HEK293 (cell line): ENCODE results near the gene MBNL2.

Experiments
- CTCF ChIA-PET: fragments of 350-600 bp; formaldehyde crosslinking; extraction: SDS; loops from one replicate; lab custom pipeline; 2021; ENCODE audit warnings: antibody characterized with exemption; lab: Yijun Ruan, JAX
- POLR2A ChIA-PET: fragments of 300-600 bp; formaldehyde crosslinking; extraction: SDS; loops from one replicate; lab custom pipeline; 2020; ENCODE audit warnings: antibody characterized with exemption, inconsistent platforms; lab: Yijun Ruan, JAX
- H3K27ac ChIP-seq: fragments of 200-500 bp; sonication (Bioruptor generic); 2 replicates; pipeline ENCODE4 v1.5.1; 2014; ENCODE audit warnings: low read depth, low read length, control low read depth, inconsistent platforms; ENCODE audit errors: extremely low read depth
- H3K36me3 ChIP-seq, 2 experiments: fragments of 200-500 bp in 1 of 2; sonication (Bioruptor generic) in 1 of 2; 1 replicate in 1 of 2; 2 replicates in 1 of 2; pipeline ENCODE4 v1.5.1; 2014 to 2017; ENCODE audit warnings: inconsistent platforms in 2 of 2, low read length in 2 of 2; ENCODE audit not compliant: control insufficient read depth in 2 of 2, insufficient read depth in 1 of 2
- H3K4me1 ChIP-seq: fragments of 200-500 bp; sonication (Bioruptor generic); 2 replicates; pipeline ENCODE4 v1.5.1; 2014; ENCODE audit warnings: mild to moderate bottlenecking, low read length, inconsistent platforms; ENCODE audit not compliant: control insufficient read depth, insufficient read depth
- H3K4me3 ChIP-seq: 2 replicates; pipeline ENCODE4 v1.5.1; 2011; ENCODE audit warnings: low read depth, mild to moderate bottlenecking, control low read depth, low read length, moderate library complexity
- H3K9me3 ChIP-seq: fragments of 200-500 bp; sonication (Bioruptor generic); 2 replicates; pipeline ENCODE4 v1.5.1; 2014; ENCODE audit warnings: low read depth, low read length, inconsistent platforms; ENCODE audit not compliant: control insufficient read depth, insufficient read depth
- EGR2 ChIP-seq: fragments of 450-650 bp; formaldehyde crosslinking; IDR thresholded peaks from 2 replicates; pipeline ENCODE4 v1.5.1; 2016; ENCODE audit warnings: low read depth, missing biosample characterization, missing genetic modification characterization
- KLF1 ChIP-seq: fragments of 450-650 bp; formaldehyde crosslinking; IDR thresholded peaks from 2 replicates; pipeline ENCODE4 v1.5.1; 2016; ENCODE audit warnings: missing biosample characterization, missing genetic modification characterization
- WT1 ChIP-seq: fragments of 450-650 bp; formaldehyde crosslinking; IDR thresholded peaks from 2 replicates; pipeline ENCODE4 v1.5.1; 2016; ENCODE audit warnings: missing biosample characterization, missing genetic modification characterization
- ZBTB48 ChIP-seq: fragments of 450-650 bp; formaldehyde crosslinking; IDR thresholded peaks from 2 replicates; pipeline ENCODE4 v1.5.1; 2016; ENCODE audit warnings: missing biosample characterization, missing genetic modification characterization
- ZNF140 ChIP-seq: fragments of 450-650 bp; formaldehyde crosslinking; IDR thresholded peaks from 2 replicates; pipeline ENCODE4 v1.5.1; 2016; ENCODE audit warnings: missing biosample characterization, missing genetic modification characterization
- ZNF174 ChIP-seq: fragments of 450-650 bp; formaldehyde crosslinking; IDR thresholded peaks from 2 replicates; pipeline ENCODE4 v1.5.0; 2017; ENCODE audit warnings: missing biosample characterization, mild to moderate bottlenecking, missing genetic modification characterization
- ZNF2 ChIP-seq: fragments of 450-650 bp; formaldehyde crosslinking; IDR thresholded peaks from 2 replicates; pipeline ENCODE4 v1.5.1; 2016; ENCODE audit warnings: missing biosample characterization, missing genetic modification characterization
- ZNF221 ChIP-seq: fragments of 450-650 bp; formaldehyde crosslinking; IDR thresholded peaks from 2 replicates; pipeline ENCODE4 v1.5.1; 2017; ENCODE audit warnings: missing biosample characterization, missing genetic modification characterization, borderline replicate concordance
- ZNF248 ChIP-seq: fragments of 450-650 bp; formaldehyde crosslinking; IDR thresholded peaks from 2 replicates; pipeline ENCODE4 v1.5.1; 2017; ENCODE audit warnings: missing biosample characterization, missing genetic modification characterization
- ZNF324 ChIP-seq: fragments of 450-650 bp; formaldehyde crosslinking; IDR thresholded peaks from 2 replicates; pipeline ENCODE4 v1.5.1; 2016; ENCODE audit warnings: missing biosample characterization, missing genetic modification characterization
- ZNF341 ChIP-seq: fragments of 450-650 bp; formaldehyde crosslinking; IDR thresholded peaks from 2 replicates; pipeline ENCODE4; 2016; ENCODE audit warnings: low read depth, missing biosample characterization, missing genetic modification characterization
- ZNF596 ChIP-seq: fragments of 450-650 bp; IDR thresholded peaks from 2 replicates; pipeline ENCODE4 v1.5.0; 2018; ENCODE audit warnings: missing biosample characterization, mild to moderate bottlenecking, missing genetic modification characterization, moderate library complexity
- ZNF610 ChIP-seq: fragments of 450-650 bp; formaldehyde crosslinking; IDR thresholded peaks from 2 replicates; pipeline ENCODE4 v1.5.1; 2016; ENCODE audit warnings: missing biosample characterization, missing genetic modification characterization, borderline replicate concordance
- ZNF623 ChIP-seq: fragments of 450-650 bp; formaldehyde crosslinking; IDR thresholded peaks from 2 replicates; pipeline ENCODE4 v1.5.1; 2016; ENCODE audit warnings: missing biosample characterization, missing genetic modification characterization
- ZNF645 ChIP-seq: fragments of 450-650 bp; formaldehyde crosslinking; IDR thresholded peaks from 2 replicates; pipeline ENCODE4; 2016; ENCODE audit warnings: missing biosample characterization, missing genetic modification characterization
- ZNF837 ChIP-seq: fragments of 450-650 bp; formaldehyde crosslinking; IDR thresholded peaks from 2 replicates; pipeline ENCODE4 v1.5.1; 2016; ENCODE audit warnings: missing biosample characterization, missing genetic modification characterization
- ZNF843 ChIP-seq: fragments of 450-650 bp; formaldehyde crosslinking; IDR thresholded peaks from 2 replicates; pipeline ENCODE4 v1.5.1; 2016; ENCODE audit warnings: missing biosample characterization, missing genetic modification characterization
- TF ChIP-seq, protein P1 (sequence below): fragments of 450-650 bp; formaldehyde crosslinking; IDR thresholded peaks from 2 replicates; pipeline ENCODE4 v1.5.1; 2016; ENCODE audit warnings: missing biosample characterization, missing genetic modification characterization
- TF ChIP-seq, protein P2 (sequence below): fragments of 450-650 bp; formaldehyde crosslinking; conservative IDR thresholded peaks from 2 replicates; pipeline ENCODE4 v1.5.1; 2016; ENCODE audit warnings: low read depth, missing biosample characterization, missing genetic modification characterization
- TF ChIP-seq, protein P3 (sequence below): fragments of 450-650 bp; formaldehyde crosslinking; conservative IDR thresholded peaks from 2 replicates; pipeline ENCODE4 v1.5.1; 2016; ENCODE audit warnings: low read depth, missing biosample characterization, missing genetic modification characterization

The MBNL2 gene

GRCh38 chr13:97430296-97430695, 208.2 kb downstream of the MBNL2 start (continued):
- no peak for TF ChIP-seq WT1 (tag by site-specific recombination)
- no peak for TF ChIP-seq ZBTB48 (tag by site-specific recombination)
- TF ChIP-seq ZNF623 (tag by site-specific recombination) = no peak
- TF ChIP-seq ZNF843 (tag by site-specific recombination) = no peak
- no peak for TF ChIP-seq ZNF610 (tag by site-specific recombination)
- no peak for TF ChIP-seq ZNF341 (tag by site-specific recombination)
- TF ChIP-seq KLF1 (tag by site-specific recombination) = no peak
- TF ChIP-seq, protein P1, sequence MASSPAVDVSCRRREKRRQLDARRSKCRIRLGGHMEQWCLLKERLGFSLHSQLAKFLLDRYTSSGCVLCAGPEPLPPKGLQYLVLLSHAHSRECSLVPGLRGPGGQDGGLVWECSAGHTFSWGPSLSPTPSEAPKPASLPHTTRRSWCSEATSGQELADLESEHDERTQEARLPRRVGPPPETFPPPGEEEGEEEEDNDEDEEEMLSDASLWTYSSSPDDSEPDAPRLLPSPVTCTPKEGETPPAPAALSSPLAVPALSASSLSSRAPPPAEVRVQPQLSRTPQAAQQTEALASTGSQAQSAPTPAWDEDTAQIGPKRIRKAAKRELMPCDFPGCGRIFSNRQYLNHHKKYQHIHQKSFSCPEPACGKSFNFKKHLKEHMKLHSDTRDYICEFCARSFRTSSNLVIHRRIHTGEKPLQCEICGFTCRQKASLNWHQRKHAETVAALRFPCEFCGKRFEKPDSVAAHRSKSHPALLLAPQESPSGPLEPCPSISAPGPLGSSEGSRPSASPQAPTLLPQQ (tag by site-specific recombination) = no peak

DNA sequence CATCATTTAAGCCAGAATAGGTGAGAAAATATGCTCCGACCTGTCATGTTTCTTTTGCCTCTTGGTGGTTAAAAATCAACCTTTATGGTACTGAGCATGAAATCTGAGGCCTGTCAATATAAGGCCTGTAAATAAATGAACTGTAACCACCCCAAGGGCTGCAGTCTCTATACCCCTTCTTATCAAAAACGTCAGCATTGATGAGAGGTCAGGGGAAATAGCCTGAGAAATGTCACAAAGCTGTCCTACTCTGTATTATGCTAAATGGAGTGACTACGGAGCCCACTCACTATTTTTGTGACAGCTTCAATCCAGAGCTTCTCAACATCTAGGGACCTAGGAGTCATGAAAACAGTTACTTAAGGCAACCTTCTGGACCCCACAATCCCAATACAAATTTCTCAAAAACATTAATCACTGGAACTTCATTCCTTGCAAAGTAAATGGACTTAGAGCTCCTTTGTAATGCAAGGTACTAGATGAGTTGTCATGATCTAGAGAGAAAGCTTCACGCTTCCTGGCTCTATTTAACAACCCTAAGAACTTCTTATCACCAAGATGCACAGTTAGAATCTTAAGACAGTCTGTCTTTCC, 209.1 kb downstream of the MBNL2 start:
- POLR2A ChIA-PET = interaction anchor here (0.5 to 0.6 kb wide), 2 partner anchors 7 to 1770 kb away, joined by 3 to 4 read pairs; no protein-coding TSS in a partner anchor
- no peak overlapping the region for H3K4me3 ChIP-seq
- CTCF ChIA-PET = interaction anchor here (0.7 kb wide), 1 partner anchor 375 kb away, joined by 3 read pairs; no protein-coding TSS in a partner anchor
- TF ChIP-seq ZNF324 (tag by site-specific recombination) = no peak
- no peak for TF ChIP-seq ZNF596 (tag by site-specific recombination)
- TF ChIP-seq, protein P2, sequence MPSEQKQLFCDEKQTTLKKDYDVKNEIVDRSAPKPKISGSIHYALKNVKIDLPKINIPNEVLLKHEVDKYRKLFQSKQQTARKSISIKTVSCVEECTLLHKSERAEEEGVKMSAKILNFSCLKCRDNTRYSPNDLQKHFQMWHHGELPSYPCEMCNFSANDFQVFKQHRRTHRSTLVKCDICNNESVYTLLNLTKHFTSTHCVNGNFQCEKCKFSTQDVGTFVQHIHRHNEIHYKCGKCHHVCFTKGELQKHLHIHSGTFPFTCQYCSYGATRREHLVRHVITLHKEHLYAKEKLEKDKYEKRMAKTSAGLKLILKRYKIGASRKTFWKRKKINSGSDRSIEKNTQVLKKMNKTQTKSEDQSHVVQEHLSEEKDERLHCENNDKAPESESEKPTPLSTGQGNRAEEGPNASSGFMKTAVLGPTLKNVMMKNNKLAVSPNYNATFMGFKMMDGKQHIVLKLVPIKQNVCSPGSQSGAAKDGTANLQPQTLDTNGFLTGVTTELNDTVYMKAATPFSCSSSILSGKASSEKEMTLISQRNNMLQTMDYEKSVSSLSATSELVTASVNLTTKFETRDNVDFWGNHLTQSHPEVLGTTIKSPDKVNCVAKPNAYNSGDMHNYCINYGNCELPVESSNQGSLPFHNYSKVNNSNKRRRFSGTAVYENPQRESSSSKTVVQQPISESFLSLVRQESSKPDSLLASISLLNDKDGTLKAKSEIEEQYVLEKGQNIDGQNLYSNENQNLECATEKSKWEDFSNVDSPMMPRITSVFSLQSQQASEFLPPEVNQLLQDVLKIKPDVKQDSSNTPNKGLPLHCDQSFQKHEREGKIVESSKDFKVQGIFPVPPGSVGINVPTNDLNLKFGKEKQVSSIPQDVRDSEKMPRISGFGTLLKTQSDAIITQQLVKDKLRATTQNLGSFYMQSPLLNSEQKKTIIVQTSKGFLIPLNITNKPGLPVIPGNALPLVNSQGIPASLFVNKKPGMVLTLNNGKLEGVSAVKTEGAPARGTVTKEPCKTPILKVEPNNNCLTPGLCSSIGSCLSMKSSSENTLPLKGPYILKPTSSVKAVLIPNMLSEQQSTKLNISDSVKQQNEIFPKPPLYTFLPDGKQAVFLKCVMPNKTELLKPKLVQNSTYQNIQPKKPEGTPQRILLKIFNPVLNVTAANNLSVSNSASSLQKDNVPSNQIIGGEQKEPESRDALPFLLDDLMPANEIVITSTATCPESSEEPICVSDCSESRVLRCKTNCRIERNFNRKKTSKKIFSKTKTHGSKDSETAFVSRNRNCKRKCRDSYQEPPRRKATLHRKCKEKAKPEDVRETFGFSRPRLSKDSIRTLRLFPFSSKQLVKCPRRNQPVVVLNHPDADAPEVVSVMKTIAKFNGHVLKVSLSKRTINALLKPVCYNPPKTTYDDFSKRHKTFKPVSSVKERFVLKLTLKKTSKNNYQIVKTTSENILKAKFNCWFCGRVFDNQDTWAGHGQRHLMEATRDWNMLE (tag by site-specific recombination) = no peak
- no peak for TF ChIP-seq ZNF221 (tag by site-specific recombination)
- TF ChIP-seq ZNF174 (tag by site-specific recombination) = no peak
- TF ChIP-seq ZNF140 (tag by site-specific recombination) = no peak
- no peak for TF ChIP-seq ZNF2
- no peak for TF ChIP-seq ZNF645
- no peak for TF ChIP-seq EGR2 (tag by site-specific recombination)
- TF ChIP-seq ZNF837 (tag by site-specific recombination) = no peak
- TF ChIP-seq, protein P3, sequence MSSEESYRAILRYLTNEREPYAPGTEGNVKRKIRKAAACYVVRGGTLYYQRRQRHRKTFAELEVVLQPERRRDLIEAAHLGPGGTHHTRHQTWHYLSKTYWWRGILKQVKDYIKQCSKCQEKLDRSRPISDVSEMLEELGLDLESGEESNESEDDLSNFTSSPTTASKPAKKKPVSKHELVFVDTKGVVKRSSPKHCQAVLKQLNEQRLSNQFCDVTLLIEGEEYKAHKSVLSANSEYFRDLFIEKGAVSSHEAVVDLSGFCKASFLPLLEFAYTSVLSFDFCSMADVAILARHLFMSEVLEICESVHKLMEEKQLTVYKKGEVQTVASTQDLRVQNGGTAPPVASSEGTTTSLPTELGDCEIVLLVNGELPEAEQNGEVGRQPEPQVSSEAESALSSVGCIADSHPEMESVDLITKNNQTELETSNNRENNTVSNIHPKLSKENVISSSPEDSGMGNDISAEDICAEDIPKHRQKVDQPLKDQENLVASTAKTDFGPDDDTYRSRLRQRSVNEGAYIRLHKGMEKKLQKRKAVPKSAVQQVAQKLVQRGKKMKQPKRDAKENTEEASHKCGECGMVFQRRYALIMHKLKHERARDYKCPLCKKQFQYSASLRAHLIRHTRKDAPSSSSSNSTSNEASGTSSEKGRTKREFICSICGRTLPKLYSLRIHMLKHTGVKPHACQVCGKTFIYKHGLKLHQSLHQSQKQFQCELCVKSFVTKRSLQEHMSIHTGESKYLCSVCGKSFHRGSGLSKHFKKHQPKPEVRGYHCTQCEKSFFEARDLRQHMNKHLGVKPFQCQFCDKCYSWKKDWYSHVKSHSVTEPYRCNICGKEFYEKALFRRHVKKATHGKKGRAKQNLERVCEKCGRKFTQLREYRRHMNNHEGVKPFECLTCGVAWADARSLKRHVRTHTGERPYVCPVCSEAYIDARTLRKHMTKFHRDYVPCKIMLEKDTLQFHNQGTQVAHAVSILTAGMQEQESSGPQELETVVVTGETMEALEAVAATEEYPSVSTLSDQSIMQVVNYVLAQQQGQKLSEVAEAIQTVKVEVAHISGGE (tag by site-specific recombination) = no peak
- TF ChIP-seq ZNF248 = no peak

More for the DNA sequence above, 209.1 kb downstream of the MBNL2 start:
- no peaks in the 10 kb centered on the region for H3K36me3 ChIP-seq
- H3K27ac ChIP-seq = no peak overlapping the region
- no peaks in the 10 kb centered on the region for H3K4me1 ChIP-seq
- H3K9me3 ChIP-seq = no peaks in the 10 kb centered on the region
